Large intestine (tissue), 3 donors: ENCODE data around the gene SYNJ1. TPM values are rescaled to one million over a fixed set of nuclear protein-coding genes. Genes with fewer than 3 reads are reported as not detected.

ENCODE experiments used
- DNase-seq, 2 donors: peaks; one replicate each; pipeline versions ENCODE4 v3.0.0 to v3.0.0-alpha.2; 2013
- H3K27ac ChIP-seq: one replicate; pipeline ENCODE4 v1.5.1; 2013; ENCODE audit warnings: low read length
- H3K27me3 ChIP-seq: 2 replicates; pipeline ENCODE4 v1.6.1; 2013; ENCODE audit warnings: low read length; ENCODE audit not compliant: control insufficient read depth, insufficient read depth
- H3K36me3 ChIP-seq: 2 replicates; pipeline ENCODE4 v1.6.1; 2013; ENCODE audit warnings: low read length; ENCODE audit not compliant: control insufficient read depth, insufficient read depth
- H3K4me1 ChIP-seq: one replicate; pipeline ENCODE4 v1.6.1; 2013; ENCODE audit warnings: low read length; ENCODE audit not compliant: control insufficient read depth, insufficient read depth
- H3K4me3 ChIP-seq: one replicate; pipeline ENCODE4 v1.5.1; 2013; ENCODE audit warnings: low read length
- H3K9me3 ChIP-seq: one replicate; pipeline ENCODE4 v1.6.1; 2013; ENCODE audit warnings: mild to moderate bottlenecking, low read depth, low read length, moderate library complexity; ENCODE audit not compliant: control insufficient read depth
- WGBS: methylation state at CpG from one replicate; pipeline ENCODE4 v1.1.5; 2013; ENCODE audit warnings: low lambda C conversion rate; ENCODE audit not compliant: insufficient coverage; 5-methylcytosine and 5-hydroxymethylcytosine counted together
- polyA plus RNA-seq: library from polyadenylated mRNA; unstranded; fragments of 120-200 nt; gene quantifications from one replicate; pipeline ENCODE4 v1.2.1, GENCODE V29; 2013

SYNJ1 gene
- polyA plus RNA-seq, 1 donor: 11.8 TPM

- H3K27ac ChIP-seq: no peak overlapping the region
- DNase-seq: no peak
- H3K9me3 ChIP-seq: no peaks in the 10 kb centered on the region
- no peak overlapping the region for H3K4me3 ChIP-seq
- H3K36me3 ChIP-seq: peaks cover 31% of the 10 kb centered on the region
- 100% methylated on average over 1 of the region's 2 CpGs for WGBS
- H3K4me1 ChIP-seq: peaks cover 9% of the 10 kb centered on the region
- no peaks in the 10 kb centered on the region for H3K27me3 ChIP-seq
Observed at GRCh38 chr21:32735524-32735923, 7.7 kb upstream of the SYNJ1 start.

GRCh38 chr21:32733990-32734613 is 6.3 kb upstream of the SYNJ1 start:
- Histone ChIP-seq H3K27ac (no peak overlapping the region), H3K27me3 (no peaks in the 10 kb centered on the region)
- no CpG with 5 or more reads among the region's 5 CpGs for WGBS

GRCh38 chr21:32733356-32733755 is 5.5 kb upstream of the SYNJ1 start:
- Histone ChIP-seq H3K4me3 (no peak overlapping the region), H3K27ac (no peak overlapping the region), H3K36me3 (peaks cover 21% of the 10 kb centered on the region), H3K27me3 (no peaks in the 10 kb centered on the region), H3K9me3 (no peaks in the 10 kb centered on the region), H3K4me1 (peaks cover 9% of the 10 kb centered on the region)
- no peak for DNase-seq
- WGBS: no CpG with 5 or more reads among the region's 6 CpGs

More at GRCh38 chr21:32733990-32734613, 6.3 kb upstream of the SYNJ1 start:
- DNase-seq: no peak
- Histone ChIP-seq H3K9me3 (no peaks in the 10 kb centered on the region), H3K4me3 (no peak overlapping the region), H3K36me3 (peaks cover 26% of the 10 kb centered on the region), H3K4me1 (peaks cover 9% of the 10 kb centered on the region)

GRCh38 chr21:32732544-32732943 is 4.7 kb upstream of the SYNJ1 start:
- no peaks in the 10 kb centered on the region for H3K27me3 ChIP-seq
- H3K9me3 ChIP-seq: no peaks in the 10 kb centered on the region
- H3K36me3 ChIP-seq: peaks cover 20% of the 10 kb centered on the region
- peaks cover 9% of the 10 kb centered on the region for H3K4me1 ChIP-seq
- no CpG with 5 or more reads among the region's 3 CpGs for WGBS
- no peak for DNase-seq
- H3K27ac ChIP-seq: peak overlapping the region; percentile 35
- H3K4me3 ChIP-seq: no peak overlapping the region

GRCh38 chr21:32728848-32729247 is 1.0 kb upstream of the SYNJ1 start:
- 61% methylated on average over 3 of the region's 3 CpGs for WGBS
- Histone ChIP-seq H3K27ac (peak overlapping the region; percentile 92), H3K36me3 (peaks cover 4% of the 10 kb centered on the region), H3K4me1 (peaks cover 13% of the 10 kb centered on the region), H3K27me3 (no peaks in the 10 kb centered on the region), H3K9me3 (no peaks in the 10 kb centered on the region), H3K4me3 (peak overlapping the region; percentile 78)
- no peak for DNase-seq

GRCh38 chr21:32728456-32728839 is 635 bp upstream of the SYNJ1 start:
- peak overlapping the region; percentile 92 for H3K27ac ChIP-seq
- no peaks in the 10 kb centered on the region for H3K9me3 ChIP-seq
- WGBS: 0% methylated on average over 1 of the region's 13 CpGs
- peak overlapping the region; percentile 78 for H3K4me3 ChIP-seq
- H3K4me1 ChIP-seq: peaks cover 13% of the 10 kb centered on the region
- H3K27me3 ChIP-seq: no peaks in the 10 kb centered on the region
- peaks cover 4% of the 10 kb centered on the region for H3K36me3 ChIP-seq
- no peak for DNase-seq

- Histone ChIP-seq H3K4me1 (peaks cover 7% of the 10 kb centered on the region), H3K27ac (peak overlapping the region; percentile 92), H3K36me3 (peaks cover 2% of the 10 kb centered on the region), H3K9me3 (no peaks in the 10 kb centered on the region), H3K4me3 (peak overlapping the region; percentile 78), H3K27me3 (no peaks in the 10 kb centered on the region)
- WGBS: 0% methylated on average over 1 of the region's 42 CpGs
- DNase-seq: peak in 1 of 2 donors; percentile 60
Observed at GRCh38 chr21:32726839-32727686, 750 bp downstream of the SYNJ1 start.

GRCh38 chr21:32719085-32719484 is 8.7 kb downstream of the SYNJ1 start:
- WGBS: no CpG with 5 or more reads among the region's 5 CpGs
- Histone ChIP-seq H3K27ac (no peak overlapping the region), H3K36me3 (peaks cover 5% of the 10 kb centered on the region), H3K4me3 (no peak overlapping the region), H3K9me3 (no peaks in the 10 kb centered on the region), H3K4me1 (no peaks in the 10 kb centered on the region), H3K27me3 (no peaks in the 10 kb centered on the region)
- no peak for DNase-seq

- no peak overlapping the region for H3K4me3 ChIP-seq
- H3K4me1 ChIP-seq: no peaks in the 10 kb centered on the region
- no peaks in the 10 kb centered on the region for H3K9me3 ChIP-seq
- peaks cover 3% of the 10 kb centered on the region for H3K36me3 ChIP-seq
- no peaks in the 10 kb centered on the region for H3K27me3 ChIP-seq
- 100% methylated on average over 1 of the region's 2 CpGs for WGBS
- no peak for DNase-seq
- H3K27ac ChIP-seq: no peak overlapping the region
Observed at GRCh38 chr21:32717851-32718316, 9.9 kb downstream of the SYNJ1 start.

GRCh38 chr21:32716486-32716885 is 11.3 kb downstream of the SYNJ1 start:
- H3K27me3 ChIP-seq: no peaks in the 10 kb centered on the region
- H3K4me1 ChIP-seq: no peaks in the 10 kb centered on the region
- 90% methylated on average over 2 of the region's 2 CpGs for WGBS
- no peaks in the 10 kb centered on the region for H3K9me3 ChIP-seq
- peaks cover 3% of the 10 kb centered on the region for H3K36me3 ChIP-seq
- H3K27ac ChIP-seq: no peak overlapping the region
- H3K4me3 ChIP-seq: no peak overlapping the region
- DNase-seq: no peak
